H9 (cell line): ENCODE data around the gene EDN1. TPM values are rescaled to one million over a fixed set of nuclear protein-coding genes. Genes with fewer than 3 reads are reported as not detected.
A peak's percentile ranks its signal among the peaks of the same experiment; 100 is the strongest.

Experiments used
- DNase-seq: peaks from one replicate; pipeline ENCODE4 v3.0.0-alpha.2; 2017
- H2AFZ ChIP-seq: one replicate; pipeline ENCODE4 v1.6.1; 2013; ENCODE audit warnings: mild to moderate bottlenecking, low read length, control low read depth, moderate library complexity
- H2AK5ac ChIP-seq: 2 replicates; pipeline ENCODE4 v1.6.1; 2013; ENCODE audit warnings: low read length, control low read depth, mixed read lengths; ENCODE audit not compliant: insufficient read length
- H2BK120ac ChIP-seq: one replicate; pipeline ENCODE4 v1.6.1; 2013; ENCODE audit warnings: low read depth, mild to moderate bottlenecking, low read length, control low read depth, inconsistent platforms; ENCODE audit not compliant: poor library complexity, severe bottlenecking
- H2BK12ac ChIP-seq: 2 replicates; pipeline ENCODE4 v1.6.1; 2013; ENCODE audit warnings: low read length, control low read depth, mixed read lengths, low read depth; ENCODE audit not compliant: insufficient read length
- H2BK15ac ChIP-seq: 2 replicates; pipeline ENCODE4 v1.6.1; 2013; ENCODE audit warnings: low read depth, low read length, control low read depth
- H2BK20ac ChIP-seq: one replicate; pipeline ENCODE4 v1.6.1; 2013; ENCODE audit warnings: low read depth, mild to moderate bottlenecking, low read length, control low read depth, inconsistent platforms; ENCODE audit not compliant: poor library complexity, severe bottlenecking
- H2BK5ac ChIP-seq: 2 replicates; pipeline ENCODE4 v1.6.1; 2013; ENCODE audit warnings: low read length, control low read depth, mixed read lengths; ENCODE audit not compliant: insufficient read length
- H3K14ac ChIP-seq: 2 replicates; pipeline ENCODE4 v1.6.1; 2013; ENCODE audit warnings: low read length, control low read depth; ENCODE audit not compliant: insufficient read depth
- H3K18ac ChIP-seq: 2 replicates; pipeline ENCODE4 v1.6.1; 2013; ENCODE audit warnings: low read depth, mild to moderate bottlenecking, mixed read lengths, low read length, control low read depth; ENCODE audit not compliant: insufficient read length
- H3K23ac ChIP-seq: 2 replicates; pipeline ENCODE4 v1.6.1; 2013; ENCODE audit warnings: low read length, control low read depth, mixed read lengths, low read depth; ENCODE audit not compliant: insufficient read length
- H3K23me2 ChIP-seq: 2 replicates; pipeline ENCODE4 v1.6.1; 2013; ENCODE audit warnings: low read depth, mild to moderate bottlenecking, mixed read lengths, low read length, control low read depth; ENCODE audit not compliant: insufficient read length, poor library complexity, severe bottlenecking
- H3K27ac ChIP-seq: 2 replicates; pipeline ENCODE4 v1.5.1; 2013; ENCODE audit warnings: low read length, control low read depth, mixed read lengths, low read depth; ENCODE audit not compliant: insufficient read length
- H3K27me3 ChIP-seq: 2 replicates; pipeline ENCODE4 v1.6.1; 2013; ENCODE audit warnings: low read length, control low read depth, inconsistent platforms; ENCODE audit not compliant: insufficient read depth
- H3K4ac ChIP-seq: 2 replicates; pipeline ENCODE4 v1.6.1; 2013; ENCODE audit warnings: low read depth, mild to moderate bottlenecking, control low read depth, inconsistent platforms, low read length, moderate library complexity
- H3K4me1 ChIP-seq: 2 replicates; pipeline ENCODE4 v1.6.1; 2013; ENCODE audit warnings: low read length, control low read depth, inconsistent platforms; ENCODE audit not compliant: insufficient read depth
- H3K4me2 ChIP-seq: 2 replicates; pipeline ENCODE4 v1.6.1; 2013; ENCODE audit warnings: low read length, control low read depth, mixed read lengths; ENCODE audit not compliant: insufficient read length, insufficient read depth
- H3K56ac ChIP-seq: 2 replicates; pipeline ENCODE4 v1.6.1; 2013; ENCODE audit warnings: low read depth, mild to moderate bottlenecking, mixed read lengths, low read length, control low read depth; ENCODE audit not compliant: insufficient read length
- H3K79me1 ChIP-seq: 2 replicates; pipeline ENCODE4 v1.6.1; 2013; ENCODE audit warnings: low read depth, mild to moderate bottlenecking, moderate library complexity, low read length, control low read depth, inconsistent platforms; ENCODE audit not compliant: insufficient read depth, poor library complexity, severe bottlenecking
- H3K79me2 ChIP-seq: 2 replicates; pipeline ENCODE4 v1.6.1; 2013; ENCODE audit warnings: low read length, control low read depth, inconsistent platforms; ENCODE audit not compliant: insufficient read depth
- H3K9ac ChIP-seq: 2 replicates; pipeline ENCODE4 v1.6.1; 2013; ENCODE audit warnings: low read length, control low read depth, mixed read lengths; ENCODE audit not compliant: insufficient read length; ENCODE audit errors: extremely low read depth
- H3K9me3 ChIP-seq: one replicate; pipeline ENCODE4 v1.6.1; 2013; ENCODE audit warnings: low read depth, low read length, inconsistent platforms; ENCODE audit not compliant: control insufficient read depth
- H3T11ph ChIP-seq: one replicate; pipeline ENCODE4 v1.6.1; 2013; ENCODE audit warnings: mild to moderate bottlenecking, low read length, control low read depth, inconsistent platforms
- H4K20me1 ChIP-seq: one replicate; pipeline ENCODE4 v1.6.1; 2013; ENCODE audit not compliant: control insufficient read depth, insufficient read length, insufficient read depth
- H4K5ac ChIP-seq: 2 replicates; pipeline ENCODE4 v1.6.1; 2013; ENCODE audit warnings: low read depth, mild to moderate bottlenecking, mixed read lengths, low read length, control low read depth; ENCODE audit not compliant: insufficient read length
- H4K8ac ChIP-seq: replicated peaks from 2 replicates; pipeline ENCODE4 v1.6.1; 2013; ENCODE audit warnings: low read length, control low read depth, mixed read lengths, low read depth; ENCODE audit not compliant: insufficient read length
- H4K91ac ChIP-seq: 2 replicates; pipeline ENCODE4 v1.6.1; 2013; ENCODE audit warnings: low read depth, mild to moderate bottlenecking, moderate library complexity, mixed read lengths, low read length, control low read depth; ENCODE audit not compliant: insufficient read length
- H3K27ac Mint-ChIP-seq, 3 experiments: 2 replicates in 2 of 3; 3 replicates in 1 of 3; pipeline ENCODE4 v1.8.0; 2020 to 2021; ENCODE audit warnings: mixed read lengths in 3 of 3, mild to moderate bottlenecking in 1 of 3, moderate library complexity in 1 of 3
- H3K27me3 Mint-ChIP-seq: 2 replicates; pipeline ENCODE4 v1.8.0; 2021; ENCODE audit warnings: low read depth, mild to moderate bottlenecking, moderate library complexity, mixed read lengths
- H3K36me3 Mint-ChIP-seq, 3 experiments: 2 replicates in 2 of 3; 3 replicates in 1 of 3; pipeline ENCODE4 v1.8.0; 2020 to 2021; ENCODE audit warnings: low read depth in 3 of 3, mixed read lengths in 3 of 3; ENCODE audit not compliant: insufficient read depth in 1 of 3
- H3K4me1 Mint-ChIP-seq, 2 experiments: 2 replicates each; pipeline ENCODE4 v1.8.0; 2020; ENCODE audit warnings: mixed read lengths in 2 of 2
- H3K4me3 Mint-ChIP-seq, 2 experiments: 2 replicates in 1 of 2; 3 replicates in 1 of 2; pipeline ENCODE4 v1.8.0; 2020 to 2021; ENCODE audit warnings: mild to moderate bottlenecking in 2 of 2, mixed read lengths in 2 of 2, moderate library complexity in 1 of 2
- H3K9me3 Mint-ChIP-seq, 2 experiments: 2 replicates in 1 of 2; 3 replicates in 1 of 2; pipeline ENCODE4 v1.8.0; 2020; ENCODE audit warnings: mild to moderate bottlenecking in 2 of 2, mixed read lengths in 2 of 2, moderate library complexity in 1 of 2
- WGBS: extraction: QIAGEN DNeasy Blood & Tissue Kit; methylation state at CpG from one replicate; pipeline ENCODE4 v1.1.7; 2013; ENCODE audit warnings: missing lambda C conversion rate, low lambda C conversion rate, mixed read lengths; ENCODE audit not compliant: insufficient read length; ENCODE audit errors: extremely low coverage; 5-methylcytosine and 5-hydroxymethylcytosine counted together
- total RNA-seq: library from RNA; stranded (reverse); gene quantifications from 2 replicates; pipeline ENCODE4 v1.2.1, GENCODE V29; 2021
- TF ChIP-seq, protein P1 (sequence below): fragments of 200-600 bp; sonication (generic); conservative IDR thresholded peaks from 3 replicates; pipeline ENCODE4 v1.8.0; 2021; ENCODE audit warnings: antibody characterized with exemption, mild to moderate bottlenecking

Gene EDN1
- total RNA-seq, 1 experiment from 2014 or later: 2.1 TPM

DNA sequence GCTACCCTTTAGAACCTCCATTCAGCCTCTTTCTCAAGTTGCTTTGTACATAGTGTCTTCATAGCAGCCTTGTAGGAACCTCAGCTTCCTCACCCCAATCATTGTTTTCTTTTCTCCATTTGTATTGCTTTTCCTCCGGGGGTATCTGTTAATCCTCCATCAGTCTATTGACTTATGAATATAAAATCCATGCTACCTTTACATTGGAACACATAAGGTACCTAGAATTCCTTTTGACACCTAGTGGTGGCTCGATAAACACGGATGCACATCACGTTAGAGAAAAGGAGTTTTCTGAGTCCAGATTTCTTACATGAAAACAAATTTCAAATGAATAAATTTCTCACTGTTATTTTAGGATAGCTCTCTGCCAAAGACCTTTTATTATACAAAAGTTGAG, 6.3 kb upstream of the EDN1 start:
- H3K36me3 Mint-ChIP-seq: no peaks in the 10 kb centered on the region
- WGBS: no CpG with 5 or more reads among the region's 4 CpGs
- no peak overlapping the region for H3K14ac ChIP-seq

More for the DNA sequence above, 6.3 kb upstream of the EDN1 start:
- H3K4me1 ChIP-seq: no peaks in the 10 kb centered on the region
- H3K23ac ChIP-seq: no peak overlapping the region
- no peaks in the 10 kb centered on the region for H3K79me2 ChIP-seq
- H3K18ac ChIP-seq: no peak overlapping the region
- no peak overlapping the region for H2AK5ac ChIP-seq
- no peaks in the 10 kb centered on the region for H4K20me1 ChIP-seq
- H2BK15ac ChIP-seq: no peak overlapping the region
- H3K9me3 ChIP-seq: no peaks in the 10 kb centered on the region
- H3K9ac ChIP-seq: no peak overlapping the region
- Mint-ChIP-seq H3K4me3 (no peak overlapping the region), H3K4me1 (peaks cover 15 to 18% of the 10 kb centered on the region in 2 experiments), H3K9me3 (no peaks in the 10 kb centered on the region), H3K27ac (no peak overlapping the region), H3K27me3 (no peaks in the 10 kb centered on the region)
- no peaks in the 10 kb centered on the region for H3K79me1 ChIP-seq
- H2AFZ ChIP-seq: no peak overlapping the region
- no peaks in the 10 kb centered on the region for H3K23me2 ChIP-seq
- no peak overlapping the region for H2BK20ac ChIP-seq
- no peak overlapping the region for H2BK5ac ChIP-seq
- no peak overlapping the region for H4K8ac ChIP-seq
- TF ChIP-seq, protein P1, sequence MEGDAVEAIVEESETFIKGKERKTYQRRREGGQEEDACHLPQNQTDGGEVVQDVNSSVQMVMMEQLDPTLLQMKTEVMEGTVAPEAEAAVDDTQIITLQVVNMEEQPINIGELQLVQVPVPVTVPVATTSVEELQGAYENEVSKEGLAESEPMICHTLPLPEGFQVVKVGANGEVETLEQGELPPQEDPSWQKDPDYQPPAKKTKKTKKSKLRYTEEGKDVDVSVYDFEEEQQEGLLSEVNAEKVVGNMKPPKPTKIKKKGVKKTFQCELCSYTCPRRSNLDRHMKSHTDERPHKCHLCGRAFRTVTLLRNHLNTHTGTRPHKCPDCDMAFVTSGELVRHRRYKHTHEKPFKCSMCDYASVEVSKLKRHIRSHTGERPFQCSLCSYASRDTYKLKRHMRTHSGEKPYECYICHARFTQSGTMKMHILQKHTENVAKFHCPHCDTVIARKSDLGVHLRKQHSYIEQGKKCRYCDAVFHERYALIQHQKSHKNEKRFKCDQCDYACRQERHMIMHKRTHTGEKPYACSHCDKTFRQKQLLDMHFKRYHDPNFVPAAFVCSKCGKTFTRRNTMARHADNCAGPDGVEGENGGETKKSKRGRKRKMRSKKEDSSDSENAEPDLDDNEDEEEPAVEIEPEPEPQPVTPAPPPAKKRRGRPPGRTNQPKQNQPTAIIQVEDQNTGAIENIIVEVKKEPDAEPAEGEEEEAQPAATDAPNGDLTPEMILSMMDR: peak; percentile 41; the same call in 2 of the 3 replicates
- H2BK12ac ChIP-seq: no peak overlapping the region
- H3K4me2 ChIP-seq: no peak overlapping the region
- H3K4ac ChIP-seq: no peak overlapping the region
- H4K5ac ChIP-seq: no peak overlapping the region
- H3K27ac ChIP-seq: no peak overlapping the region
- H4K91ac ChIP-seq: no peak overlapping the region
- DNase-seq: no peak
- H3T11ph ChIP-seq: no peak overlapping the region
- H3K56ac ChIP-seq: no peak overlapping the region
- no peak overlapping the region for H2BK120ac ChIP-seq
- no peaks in the 10 kb centered on the region for H3K27me3 ChIP-seq
